Measurements from ENCODE around the gene NSD2.

Gene NSD2

DNA sequence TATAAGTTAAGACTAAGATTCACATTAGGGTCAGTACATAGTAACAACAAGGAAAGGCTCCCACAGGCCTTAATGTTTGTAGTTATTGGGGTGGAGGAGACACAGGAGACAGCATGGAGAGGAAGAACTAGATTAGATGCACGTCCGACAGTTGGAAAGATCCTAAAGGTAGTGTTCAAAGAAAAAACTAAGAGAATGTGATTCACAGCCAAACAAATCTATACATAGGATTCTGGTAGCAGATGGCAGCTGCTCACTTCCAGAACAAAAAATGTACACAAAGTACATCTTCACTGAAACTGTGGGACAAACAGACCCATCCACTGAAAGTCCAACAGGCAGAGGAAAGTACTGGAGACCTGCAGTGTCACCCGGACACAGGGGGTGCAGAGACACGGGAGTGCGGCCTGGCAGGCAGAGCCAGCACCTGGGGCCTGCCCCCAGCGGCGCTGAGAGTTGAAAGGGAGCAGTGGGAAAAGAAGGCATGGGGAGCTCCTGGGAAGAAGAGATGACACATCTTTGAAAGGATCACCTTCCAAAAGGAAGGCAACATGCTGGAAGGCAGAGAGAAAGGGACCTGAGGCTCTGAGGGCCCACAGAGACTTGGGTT, 97.6 kb downstream of the NSD2 start:
- H3K27me3 ChIP-seq (ENCODE audit: control insufficient read depth in 1 of 2, insufficient read depth in 2 of 2, low read length in 2 of 2) = no peaks in the 10 kb centered on the region
- no peak overlapping the region for H3K9ac ChIP-seq (ENCODE audit: low read length)
- H3K4me3 ChIP-seq (ENCODE audit: low read depth in 1 of 2, low read length in 2 of 2) = no peak overlapping the region
- H3K4me1 ChIP-seq (ENCODE audit: insufficient read depth, low read length) = no peaks in the 10 kb centered on the region
- no peak overlapping the region for H3K27ac ChIP-seq (ENCODE audit: low read depth, low read length)
- peaks cover 17% of the 10 kb centered on the region for H3K36me3 ChIP-seq (ENCODE audit: insufficient read depth, low read length)
- H3K9me3 ChIP-seq (ENCODE audit: low read length) = no peaks in the 10 kb centered on the region

DNA sequence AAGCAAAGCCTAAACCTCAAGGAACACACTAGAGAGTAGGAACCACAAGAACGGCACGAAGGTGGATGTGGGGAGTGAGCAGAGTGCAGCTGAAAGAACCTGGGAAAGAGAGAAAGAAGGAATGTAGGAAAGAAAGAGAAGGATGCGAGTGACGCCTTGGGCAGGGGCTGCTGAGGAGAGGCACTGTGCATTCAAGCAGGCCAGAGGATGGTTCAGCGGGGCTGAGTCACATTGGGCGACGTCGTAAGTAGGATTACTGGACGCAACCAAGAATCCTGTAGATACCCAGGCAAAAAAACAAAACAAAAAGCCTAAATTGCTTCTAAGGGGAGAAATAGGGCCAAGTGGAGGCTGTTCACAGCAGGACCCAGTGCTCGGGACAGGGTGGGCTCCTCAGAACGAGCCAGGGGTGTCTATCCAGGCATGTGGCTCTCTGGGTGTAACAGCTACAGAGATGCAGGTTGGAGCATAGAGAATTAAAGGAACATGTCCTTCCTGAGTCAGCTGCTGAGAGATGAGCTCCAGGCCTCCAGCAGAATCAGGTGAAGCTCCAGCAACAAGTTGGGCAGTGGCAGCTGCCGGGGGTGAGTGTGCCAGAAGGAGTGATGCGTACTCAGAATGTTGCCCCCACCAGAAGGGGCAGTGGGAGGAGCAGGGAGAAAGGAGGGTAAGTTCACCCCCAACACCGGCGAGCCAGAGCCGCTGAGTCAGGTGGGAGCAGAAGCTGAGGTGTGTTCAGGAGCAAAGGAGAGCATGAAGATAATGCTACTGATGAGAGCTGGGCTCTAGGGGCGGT, 98.9 kb downstream of the NSD2 start:
- no peaks in the 10 kb centered on the region for H3K4me1 ChIP-seq (ENCODE audit: insufficient read depth, low read length)
- H3K27me3 ChIP-seq (ENCODE audit: control insufficient read depth in 1 of 2, insufficient read depth in 2 of 2, low read length in 2 of 2) = no peaks in the 10 kb centered on the region
- H3K27ac ChIP-seq (ENCODE audit: low read depth, low read length) = no peak overlapping the region
- H3K36me3 ChIP-seq (ENCODE audit: insufficient read depth, low read length) = peaks cover 17% of the 10 kb centered on the region
- H3K9ac ChIP-seq (ENCODE audit: low read length) = no peak overlapping the region
- no peak overlapping the region for H3K4me3 ChIP-seq (ENCODE audit: low read depth in 1 of 2, low read length in 2 of 2)
- H3K9me3 ChIP-seq (ENCODE audit: low read length) = no peaks in the 10 kb centered on the region

DNA sequence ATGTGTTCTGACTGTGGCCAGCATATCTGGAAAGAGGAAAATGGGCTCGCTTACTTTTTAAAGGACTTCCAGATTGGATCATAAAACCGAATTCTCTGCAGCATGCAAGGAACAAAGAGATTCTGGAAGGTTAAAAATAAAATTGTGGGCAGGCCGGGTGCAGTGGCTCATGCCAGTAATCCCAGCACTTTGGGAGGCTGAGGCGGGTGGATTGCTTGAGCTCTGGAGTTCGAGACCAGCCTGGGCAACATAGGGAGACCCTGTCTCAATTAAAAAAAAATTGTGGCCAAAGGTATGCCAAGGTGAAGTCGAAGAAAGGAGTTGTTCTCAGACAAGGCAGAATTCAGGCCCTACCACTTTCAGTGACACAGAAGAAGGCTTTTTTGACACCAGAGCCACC, 99.7 kb downstream of the NSD2 start:
- H3K9me3 ChIP-seq (ENCODE audit: low read length) = no peaks in the 10 kb centered on the region
- no peaks in the 10 kb centered on the region for H3K27me3 ChIP-seq (ENCODE audit: control insufficient read depth in 1 of 2, insufficient read depth in 2 of 2, low read length in 2 of 2)
- no peak overlapping the region for H3K4me3 ChIP-seq (ENCODE audit: low read depth in 1 of 2, low read length in 2 of 2)
- H3K9ac ChIP-seq (ENCODE audit: low read length) = no peak overlapping the region
- H3K4me1 ChIP-seq (ENCODE audit: insufficient read depth, low read length) = no peaks in the 10 kb centered on the region
- H3K27ac ChIP-seq (ENCODE audit: low read depth, low read length) = no peak overlapping the region
- H3K36me3 ChIP-seq (ENCODE audit: insufficient read depth, low read length) = peaks cover 25% of the 10 kb centered on the region

DNA sequence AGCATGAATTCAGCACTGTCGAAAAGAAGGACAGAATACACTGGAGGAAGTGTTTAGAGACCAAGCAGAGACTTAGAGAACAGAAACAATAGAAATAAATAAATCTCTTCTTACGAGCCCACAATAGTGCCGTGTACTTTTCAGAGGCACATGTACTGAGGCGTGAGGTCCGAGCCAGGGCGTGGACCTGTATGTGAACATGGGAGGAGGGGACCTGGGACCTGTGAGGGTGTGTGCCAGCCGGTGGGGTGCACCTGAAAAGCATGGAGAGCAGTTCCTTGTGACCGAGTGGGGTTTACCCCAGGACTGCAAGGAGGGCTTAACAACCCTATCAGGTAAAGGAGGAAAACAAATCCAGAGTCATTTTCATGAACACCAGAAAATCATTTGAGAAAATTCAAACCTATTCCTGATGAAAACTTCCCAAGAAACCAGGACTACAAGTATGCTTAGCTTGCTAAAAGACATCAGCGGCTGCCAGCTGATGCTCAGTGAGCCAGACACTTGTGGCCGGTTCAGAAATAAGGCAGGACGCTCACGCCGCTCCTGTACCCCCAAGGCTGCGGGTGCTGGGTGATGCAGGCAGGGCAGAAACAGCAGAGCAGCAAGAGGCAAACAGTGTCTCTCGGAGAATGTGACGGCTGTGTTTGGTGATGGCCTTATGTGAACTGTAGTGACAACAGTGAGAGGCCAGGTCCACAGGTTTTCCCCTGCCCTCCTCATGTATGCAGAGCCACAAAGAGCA, 100.4 kb downstream of the NSD2 start:
- Histone ChIP-seq H3K36me3 (ENCODE audit: insufficient read depth, low read length) (peaks cover 29% of the 10 kb centered on the region), H3K4me3 (ENCODE audit: low read depth in 1 of 2, low read length in 2 of 2) (no peak overlapping the region), H3K9ac (ENCODE audit: low read length) (no peak overlapping the region), H3K27ac (ENCODE audit: low read depth, low read length) (no peak overlapping the region), H3K9me3 (ENCODE audit: low read length) (no peaks in the 10 kb centered on the region), H3K4me1 (ENCODE audit: insufficient read depth, low read length) (no peaks in the 10 kb centered on the region), H3K27me3 (ENCODE audit: control insufficient read depth in 1 of 2, insufficient read depth in 2 of 2, low read length in 2 of 2) (no peaks in the 10 kb centered on the region)

DNA sequence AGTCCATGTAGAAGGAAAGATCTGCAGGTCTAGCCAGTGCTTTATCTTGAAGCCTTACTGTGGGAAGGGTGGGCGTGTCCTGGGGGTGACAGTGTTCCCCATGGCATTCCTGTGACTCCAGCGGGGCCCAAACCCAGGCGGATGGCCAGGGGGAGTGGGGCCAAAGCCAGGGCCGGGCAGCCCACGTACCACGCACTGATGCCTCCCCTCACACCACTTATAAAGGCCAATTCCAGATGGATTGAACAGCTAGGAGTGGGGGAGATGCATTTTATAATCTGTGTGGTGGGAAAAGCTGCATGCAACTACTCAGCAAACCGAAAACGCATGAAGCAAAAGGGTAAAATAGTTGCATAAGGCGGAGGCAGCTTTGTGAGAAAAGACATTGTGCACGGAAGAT, 101.2 kb downstream of the NSD2 start:
- peaks cover 36% of the 10 kb centered on the region for H3K36me3 ChIP-seq (ENCODE audit: insufficient read depth, low read length)
- H3K27me3 ChIP-seq (ENCODE audit: control insufficient read depth in 1 of 2, insufficient read depth in 2 of 2, low read length in 2 of 2) = no peaks in the 10 kb centered on the region
- no peaks in the 10 kb centered on the region for H3K4me1 ChIP-seq (ENCODE audit: insufficient read depth, low read length)
- no peaks in the 10 kb centered on the region for H3K9me3 ChIP-seq (ENCODE audit: low read length)
- no peak overlapping the region for H3K9ac ChIP-seq (ENCODE audit: low read length)
- H3K27ac ChIP-seq (ENCODE audit: low read depth, low read length) = no peak overlapping the region
- no peak overlapping the region for H3K4me3 ChIP-seq (ENCODE audit: low read depth in 1 of 2, low read length in 2 of 2)

DNA sequence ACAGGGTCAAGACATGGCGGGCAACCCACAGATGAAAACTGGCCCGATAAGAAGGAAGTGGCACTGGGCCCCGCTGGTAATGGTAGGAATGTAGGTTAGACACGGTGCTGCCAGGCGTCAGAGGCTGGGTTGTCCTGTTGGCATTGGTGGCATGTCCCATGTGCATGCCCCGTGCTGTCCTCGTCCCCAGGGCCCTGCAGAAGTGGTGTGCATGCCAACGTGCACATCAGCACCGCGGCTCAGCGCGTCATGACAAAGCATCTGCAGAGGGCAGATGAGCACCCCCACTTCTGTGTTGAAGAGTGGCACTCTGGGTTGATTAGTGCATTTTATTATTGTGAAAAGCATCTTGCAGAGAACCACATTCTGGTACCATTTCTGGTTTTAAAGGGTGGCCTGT, 102.0 kb downstream of the NSD2 start:
- H3K4me1 ChIP-seq (ENCODE audit: insufficient read depth, low read length) = no peaks in the 10 kb centered on the region
- H3K9ac ChIP-seq (ENCODE audit: low read length) = no peak overlapping the region
- no peaks in the 10 kb centered on the region for H3K9me3 ChIP-seq (ENCODE audit: low read length)
- H3K27ac ChIP-seq (ENCODE audit: low read depth, low read length) = no peak overlapping the region
- H3K27me3 ChIP-seq (ENCODE audit: control insufficient read depth in 1 of 2, insufficient read depth in 2 of 2, low read length in 2 of 2) = no peaks in the 10 kb centered on the region
- no peak overlapping the region for H3K4me3 ChIP-seq (ENCODE audit: low read depth in 1 of 2, low read length in 2 of 2)
- peaks cover 31% of the 10 kb centered on the region for H3K36me3 ChIP-seq (ENCODE audit: insufficient read depth, low read length)

DNA sequence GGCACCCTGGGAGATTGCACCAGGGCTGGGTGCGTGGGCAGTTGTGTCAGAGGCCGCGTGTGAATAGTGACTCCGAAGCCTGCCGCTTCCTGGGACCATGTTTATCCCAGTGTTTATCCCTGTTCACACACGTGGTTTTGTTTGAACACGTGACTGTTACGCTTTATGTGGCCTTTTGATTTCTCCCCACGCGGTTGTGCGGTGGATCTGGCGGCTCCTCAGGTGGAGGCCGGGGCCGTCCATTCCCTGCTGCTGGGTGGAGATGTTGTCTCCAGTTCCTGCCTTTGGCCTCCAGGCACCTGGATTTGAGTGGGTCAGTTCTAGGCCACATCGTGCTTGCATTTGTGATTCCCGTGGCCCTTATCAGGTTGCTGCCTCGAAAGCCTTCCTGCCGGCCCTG, 102.5 kb downstream of the NSD2 start:
- no peak overlapping the region for H3K9ac ChIP-seq (ENCODE audit: low read length)
- no peak overlapping the region for H3K27ac ChIP-seq (ENCODE audit: low read depth, low read length)
- H3K4me3 ChIP-seq (ENCODE audit: low read depth in 1 of 2, low read length in 2 of 2) = no peak overlapping the region
- H3K27me3 ChIP-seq (ENCODE audit: control insufficient read depth in 1 of 2, insufficient read depth in 2 of 2, low read length in 2 of 2) = no peaks in the 10 kb centered on the region
- H3K36me3 ChIP-seq (ENCODE audit: insufficient read depth, low read length) = peaks cover 33% of the 10 kb centered on the region
- H3K4me1 ChIP-seq (ENCODE audit: insufficient read depth, low read length) = no peaks in the 10 kb centered on the region
- H3K9me3 ChIP-seq (ENCODE audit: low read length) = no peaks in the 10 kb centered on the region

DNA sequence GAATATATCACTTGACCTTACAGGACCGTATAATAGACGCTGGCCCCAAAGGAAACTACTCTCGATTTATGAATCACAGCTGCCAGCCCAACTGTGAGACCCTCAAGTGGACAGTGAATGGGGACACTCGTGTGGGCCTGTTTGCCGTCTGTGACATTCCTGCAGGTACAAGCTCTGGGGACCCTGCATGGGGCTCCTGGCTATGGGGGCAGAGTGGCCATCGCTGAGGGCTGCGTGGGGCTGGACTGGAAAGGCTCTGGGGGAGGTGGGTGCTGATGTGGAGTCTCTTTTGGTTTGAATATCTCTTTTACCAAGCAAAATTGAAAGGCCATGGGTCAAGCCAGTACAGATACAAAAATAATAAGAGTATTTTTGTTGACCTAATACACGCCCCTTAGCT, 103.6 kb downstream of the NSD2 start:
- H3K36me3 ChIP-seq (ENCODE audit: insufficient read depth, low read length) = peaks cover 40% of the 10 kb centered on the region
- H3K27ac ChIP-seq (ENCODE audit: low read depth, low read length) = no peak overlapping the region
- H3K4me3 ChIP-seq (ENCODE audit: low read depth in 1 of 2, low read length in 2 of 2) = no peak overlapping the region
- no peaks in the 10 kb centered on the region for H3K27me3 ChIP-seq (ENCODE audit: control insufficient read depth in 1 of 2, insufficient read depth in 2 of 2, low read length in 2 of 2)
- H3K9me3 ChIP-seq (ENCODE audit: low read length) = no peaks in the 10 kb centered on the region
- no peak overlapping the region for H3K9ac ChIP-seq (ENCODE audit: low read length)
- no peaks in the 10 kb centered on the region for H3K4me1 ChIP-seq (ENCODE audit: insufficient read depth, low read length)

DNA sequence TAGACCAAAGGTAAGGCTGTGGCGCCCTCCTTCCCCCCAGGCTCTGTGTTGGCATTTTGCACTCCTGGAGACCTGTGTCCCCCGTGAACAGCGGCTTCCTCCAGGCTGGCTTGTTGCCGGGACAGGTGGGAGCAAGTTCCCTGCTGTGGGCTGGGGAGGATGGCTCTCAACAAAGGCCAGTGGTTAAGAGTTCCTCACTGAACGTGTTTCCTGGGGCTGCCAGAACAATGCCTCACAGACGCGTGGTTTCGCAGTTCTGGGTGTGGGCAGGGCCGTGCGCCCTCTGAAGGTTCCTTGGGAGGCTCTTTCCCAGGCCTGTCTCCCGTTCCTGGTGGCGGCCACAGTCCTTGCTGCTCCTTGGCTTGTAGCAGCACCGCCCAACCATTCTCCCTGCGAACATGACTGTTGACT, 104.2 kb downstream of the NSD2 start:
- H3K36me3 ChIP-seq (ENCODE audit: insufficient read depth, low read length) = peaks cover 40% of the 10 kb centered on the region
- no peaks in the 10 kb centered on the region for H3K9me3 ChIP-seq (ENCODE audit: low read length)
- no peaks in the 10 kb centered on the region for H3K27me3 ChIP-seq (ENCODE audit: control insufficient read depth in 1 of 2, insufficient read depth in 2 of 2, low read length in 2 of 2)
- no peak overlapping the region for H3K9ac ChIP-seq (ENCODE audit: low read length)
- H3K27ac ChIP-seq (ENCODE audit: low read depth, low read length) = no peak overlapping the region
- H3K4me1 ChIP-seq (ENCODE audit: insufficient read depth, low read length) = no peaks in the 10 kb centered on the region
- H3K4me3 ChIP-seq (ENCODE audit: low read depth in 1 of 2, low read length in 2 of 2) = no peak overlapping the region

DNA sequence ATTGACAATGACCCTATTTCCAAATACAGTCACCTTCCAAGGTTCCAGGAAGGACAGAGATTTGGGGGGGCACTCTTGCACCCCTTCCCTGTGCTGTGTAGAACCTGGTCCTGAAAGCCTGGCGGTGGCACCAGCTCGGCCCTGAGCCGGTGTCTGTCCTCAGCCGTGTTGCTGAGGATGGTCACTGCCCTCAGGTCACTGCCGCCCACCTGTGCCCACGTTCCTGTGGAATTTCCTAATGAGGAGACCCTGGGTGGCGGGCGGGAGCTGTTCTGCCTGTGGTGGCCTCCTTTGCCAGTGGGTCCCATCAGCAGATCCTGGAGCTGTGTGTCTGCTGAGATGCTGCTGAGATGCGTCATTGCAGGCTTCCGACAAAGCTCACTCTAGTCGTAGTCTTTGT, 104.7 kb downstream of the NSD2 start:
- Histone ChIP-seq H3K9ac (ENCODE audit: low read length) (no peak overlapping the region), H3K4me1 (ENCODE audit: insufficient read depth, low read length) (no peaks in the 10 kb centered on the region), H3K4me3 (ENCODE audit: low read depth in 1 of 2, low read length in 2 of 2) (no peak overlapping the region), H3K27ac (ENCODE audit: low read depth, low read length) (no peak overlapping the region), H3K27me3 (ENCODE audit: control insufficient read depth in 1 of 2, insufficient read depth in 2 of 2, low read length in 2 of 2) (no peaks in the 10 kb centered on the region), H3K36me3 (ENCODE audit: insufficient read depth, low read length) (peaks cover 43% of the 10 kb centered on the region), H3K9me3 (ENCODE audit: low read length) (no peaks in the 10 kb centered on the region)

DNA sequence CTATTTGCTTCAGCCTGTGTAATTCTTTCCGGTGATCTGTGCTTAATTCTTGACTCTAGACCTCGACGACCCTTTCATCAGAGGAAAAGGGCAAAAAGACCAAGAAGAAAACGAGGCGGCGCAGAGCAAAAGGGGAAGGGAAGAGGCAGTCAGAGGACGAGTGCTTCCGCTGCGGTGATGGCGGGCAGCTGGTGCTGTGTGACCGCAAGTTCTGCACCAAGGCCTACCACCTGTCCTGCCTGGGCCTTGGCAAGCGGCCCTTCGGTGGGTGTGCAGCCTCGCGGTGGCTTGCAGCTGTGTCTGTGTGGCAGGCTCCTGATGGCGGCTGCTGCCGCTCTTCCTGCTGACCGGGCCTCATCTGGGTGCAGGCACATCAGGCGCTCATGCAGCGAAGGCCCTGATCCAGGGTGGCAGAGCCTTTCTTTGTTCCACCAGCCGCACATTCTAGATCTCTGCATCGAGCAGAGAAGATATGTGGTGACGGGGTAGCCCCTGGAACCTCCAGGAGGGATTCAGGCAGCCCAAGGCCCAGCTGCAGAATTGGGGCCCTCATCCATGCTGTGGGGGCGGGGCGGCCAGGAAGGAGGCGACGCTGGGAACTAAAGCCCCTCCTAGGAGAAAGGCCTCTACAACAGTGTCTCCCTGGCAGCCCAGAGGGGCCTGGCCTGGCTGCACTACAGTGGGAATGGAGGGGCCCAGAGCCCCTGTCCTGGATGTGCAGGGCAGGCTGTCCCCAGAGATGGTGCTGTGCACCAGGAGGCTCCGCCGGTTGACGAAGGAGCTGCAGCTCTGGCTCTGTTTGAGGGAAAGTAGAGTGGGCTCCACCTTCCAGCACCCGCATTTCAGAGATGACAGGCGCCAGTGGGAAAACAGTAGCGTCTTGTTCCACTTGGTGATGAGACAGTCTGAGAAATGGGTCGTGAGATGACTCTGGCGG, 105.5 kb downstream of the NSD2 start:
- Histone ChIP-seq H3K27ac (ENCODE audit: low read depth, low read length) (no peak overlapping the region), H3K27me3 (ENCODE audit: control insufficient read depth in 1 of 2, insufficient read depth in 2 of 2, low read length in 2 of 2) (no peaks in the 10 kb centered on the region), H3K4me3 (ENCODE audit: low read depth in 1 of 2, low read length in 2 of 2) (no peak overlapping the region), H3K4me1 (ENCODE audit: insufficient read depth, low read length) (no peaks in the 10 kb centered on the region), H3K9me3 (ENCODE audit: low read length) (no peaks in the 10 kb centered on the region), H3K9ac (ENCODE audit: low read length) (no peak overlapping the region), H3K36me3 (ENCODE audit: insufficient read depth, low read length) (peaks cover 51% of the 10 kb centered on the region)
